Heart right ventricle (tissue), 16 donors: ENCODE results near the gene EHF. TPM values are rescaled to one million over a fixed set of nuclear protein-coding genes. Genes with fewer than 3 reads are reported as not detected.

Experiments
- ATAC-seq, 8 donors: fragments of 200-7000 bp; cut with Tn5 transposase; one replicate each; pipeline ENCODE4 v1.9.1; 2020; ENCODE audit warnings: mild to moderate bottlenecking in 8 of 8, moderate library complexity in 8 of 8, moderate number of reproducible peaks in 1 of 8
- DNase-seq, 2 donors: peaks; one replicate each; pipeline ENCODE4 v3.0.0-alpha.2; 2020
- H3K27ac ChIP-seq, 10 donors: fragments of 200-600 bp; sonication (generic) in 2 of 10; one replicate each; pipeline versions ENCODE4 v1.5.0 to v1.8.0; 2020 to 2022; ENCODE audit warnings: mild to moderate bottlenecking in 3 of 10
- H3K27me3 ChIP-seq, 7 donors: fragments of 200-600 bp; one replicate each; pipeline ENCODE4 v1.8.0; 2021 to 2022; ENCODE audit warnings: mild to moderate bottlenecking in 2 of 7
- H3K36me3 ChIP-seq, 9 donors: fragments of 200-600 bp; sonication (generic) in 1 of 9; one replicate each; pipeline versions ENCODE4 v1.5.0 to v1.8.0; 2020 to 2022; ENCODE audit warnings: mild to moderate bottlenecking in 2 of 9
- H3K4me1 ChIP-seq, 9 donors: fragments of 200-600 bp; sonication (generic) in 1 of 9; one replicate each; pipeline versions ENCODE4 v1.5.0 to v1.8.0; 2020 to 2022; ENCODE audit warnings: mild to moderate bottlenecking in 4 of 9
- H3K4me3 ChIP-seq, 10 donors: fragments of 200-600 bp; sonication (generic) in 2 of 10; one replicate each; pipeline versions ENCODE4 v1.5.0 to v1.8.0; 2020 to 2022; ENCODE audit warnings: mild to moderate bottlenecking in 7 of 10, moderate library complexity in 2 of 10
- H3K9me3 ChIP-seq, 11 donors: fragments of 200-600 bp in 10 of 11; sonication (generic) in 2 of 11; one replicate each; pipeline versions ENCODE4 v1.5.0 to v1.8.0; 2013 to 2022; ENCODE audit warnings: mild to moderate bottlenecking in 2 of 11, control low read depth in 1 of 11, moderate library complexity in 1 of 11
- WGBS, 2 donors: extraction: QIAGEN DNeasy Blood & Tissue Kit; methylation state at CpG; one replicate each; pipeline ENCODE4 v1.1.7; 2013; ENCODE audit warnings: inconsistent platforms in 1 of 2; 5-methylcytosine and 5-hydroxymethylcytosine counted together
- intact Hi-C, 10 donors: fragments of 100-400 bp; cut with DNase I; formaldehyde crosslinking; loops; one replicate each; pipeline versions ENCODE4 v1.11.1 to v1.14.2; 2022
- polyA plus RNA-seq, 2 donors: library from polyadenylated mRNA; stranded (reverse); fragments of 200-250 nt; gene quantifications; one replicate each; pipeline ENCODE4 v1.2.3, GENCODE V29; 2013
- total RNA-seq, 10 donors: library from RNA; stranded (reverse); fragmentation: NEBNext Ultra II Directional in 3 of 10; extraction: Animal tissue kit (Norgen Biotek cat#: 25700) in 3 of 10; gene quantifications; one replicate each; pipeline versions ENCODE4 v1.2.1 to v1.2.4, GENCODE V29; 2021 to 2023
- TF ChIP-seq, protein P1 (sequence below), 9 donors: fragments of 200-600 bp; sonication (generic) in 2 of 9; IDR thresholded peaks; one replicate each; pipeline versions ENCODE4 v1.5.0 to v1.8.0; 2021 to 2022; ENCODE audit warnings: antibody characterized with exemption in 9 of 9, mild to moderate bottlenecking in 5 of 9, moderate library complexity in 1 of 9
- donor health status: Arrhythmogenic right ventricular cardiomyopathy.
- donor health status: ischemic (EF 13 %, LVEDD 7.1; RV severe dilation, severe dysfunction).
- donor health status: healthy with polysubstance abuse.
- donor health status: DM: no; HTN: yes; CAD: no.
- donor health status: DM: no; HTN: no; CAD: no.
- donor health status: ischemic (EF 25% LVEDD 6.9; RV normal size, moderate dysfunction).
- donor health status: ischemic (EF 25% LVEDD 5.7; RV mildly dilated, moderate dysfunction).
- donor health status: healthy.
- donor health status: DM: yes; HTN: yes; CAD: no.
- donor health status: Ischemic cardiomyopathy.
- donor health status: ischemic (EF 35%, LVEDD 5.7; RV mildly dilated, moderate dysfunction).
- donor health status: nonischemic (EF 11% LVEDD 7.7; RV severe dilation, severe dysfunction).
- donor health status: DM: yes; HTN: yes; CAD: no.
- donor health status: PGD.
- donor health status: ischemic (EF 29% LVEDD 5.4; RV normal size, mild dysfunction).
- donor health status: nonischemic (EF 23%, LVEDD 6.1; RV moderate dilation, normal function).

The EHF gene
- total and polyA plus RNA-seq, 12 donors = 0.09 to 3.2 (median 0.81) TPM; not detected in 1

DNA sequence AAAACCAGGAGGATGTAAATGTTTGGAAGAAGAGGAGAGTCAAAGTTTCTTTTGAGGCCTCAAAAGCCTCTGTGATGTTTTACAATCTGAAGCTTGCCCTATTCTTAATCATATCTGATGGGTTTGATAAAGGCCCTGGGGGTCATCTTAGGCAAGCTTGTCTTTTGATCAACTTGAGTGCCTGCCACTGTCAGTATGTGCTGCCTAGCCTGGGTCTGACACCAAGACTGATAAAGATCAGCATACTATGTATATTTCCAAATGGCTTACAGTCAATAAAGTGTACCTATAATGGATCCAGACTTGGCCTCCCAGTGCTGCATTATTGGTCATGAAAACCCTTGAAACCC lies 12.7 kb downstream of the EHF start:
- H3K4me1 ChIP-seq = peaks cover 0 to 14% (median 6%) of the 10 kb centered on the region in 9 donors
- intact Hi-C loops = no loop called here
- ATAC-seq (no peak), DNase-seq (no peak)
- H3K4me3 ChIP-seq = no peak overlapping the region
- no peak overlapping the region for H3K27ac ChIP-seq
- H3K9me3 ChIP-seq = no peaks in the 10 kb centered on the region
- TF ChIP-seq, protein P1, sequence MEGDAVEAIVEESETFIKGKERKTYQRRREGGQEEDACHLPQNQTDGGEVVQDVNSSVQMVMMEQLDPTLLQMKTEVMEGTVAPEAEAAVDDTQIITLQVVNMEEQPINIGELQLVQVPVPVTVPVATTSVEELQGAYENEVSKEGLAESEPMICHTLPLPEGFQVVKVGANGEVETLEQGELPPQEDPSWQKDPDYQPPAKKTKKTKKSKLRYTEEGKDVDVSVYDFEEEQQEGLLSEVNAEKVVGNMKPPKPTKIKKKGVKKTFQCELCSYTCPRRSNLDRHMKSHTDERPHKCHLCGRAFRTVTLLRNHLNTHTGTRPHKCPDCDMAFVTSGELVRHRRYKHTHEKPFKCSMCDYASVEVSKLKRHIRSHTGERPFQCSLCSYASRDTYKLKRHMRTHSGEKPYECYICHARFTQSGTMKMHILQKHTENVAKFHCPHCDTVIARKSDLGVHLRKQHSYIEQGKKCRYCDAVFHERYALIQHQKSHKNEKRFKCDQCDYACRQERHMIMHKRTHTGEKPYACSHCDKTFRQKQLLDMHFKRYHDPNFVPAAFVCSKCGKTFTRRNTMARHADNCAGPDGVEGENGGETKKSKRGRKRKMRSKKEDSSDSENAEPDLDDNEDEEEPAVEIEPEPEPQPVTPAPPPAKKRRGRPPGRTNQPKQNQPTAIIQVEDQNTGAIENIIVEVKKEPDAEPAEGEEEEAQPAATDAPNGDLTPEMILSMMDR (IDR thresholded peaks at IDR 0.05) = no peak
- H3K27me3 ChIP-seq = peaks cover 0 to 4% (median 0%) of the 10 kb centered on the region in 7 donors
- no peaks in the 10 kb centered on the region for H3K36me3 ChIP-seq

DNA sequence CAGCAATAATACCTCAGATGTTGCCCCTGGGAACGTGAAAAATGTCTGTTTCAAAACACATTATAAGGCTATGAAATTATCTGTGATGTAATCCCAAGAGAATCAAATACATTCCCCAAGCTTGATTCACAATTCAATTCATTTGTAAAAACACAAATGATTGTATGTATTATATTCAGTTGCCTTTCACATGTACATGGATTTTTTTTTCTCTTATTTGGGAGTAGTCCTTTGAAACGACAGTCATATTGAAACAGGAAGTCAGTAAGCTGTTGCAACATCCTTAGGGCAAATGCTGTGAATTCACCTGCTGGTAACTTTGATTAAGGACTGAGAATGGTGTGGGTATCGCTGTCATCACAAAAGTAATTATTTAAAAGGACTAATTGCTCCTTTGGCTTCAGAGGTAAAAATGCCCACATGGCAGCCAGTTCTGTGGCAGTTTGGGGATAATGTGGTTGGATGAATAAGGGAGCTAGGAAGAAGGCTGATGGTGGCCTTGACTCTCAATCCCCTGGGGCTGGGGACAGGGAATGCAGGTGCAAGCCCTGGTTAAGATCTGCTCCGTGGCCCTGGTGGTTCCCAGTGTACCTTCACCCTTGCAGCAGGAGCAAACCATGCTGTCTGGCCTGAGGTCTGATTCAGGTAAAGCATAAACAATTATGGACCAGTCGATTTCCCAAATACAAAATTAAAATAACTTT lies 13.2 kb downstream of the EHF start:
- no peak for DNase-seq
- Histone ChIP-seq H3K4me3 (no peak overlapping the region), H3K36me3 (no peaks in the 10 kb centered on the region), H3K9me3 (no peaks in the 10 kb centered on the region), H3K4me1 (peaks cover 0 to 14% (median 6%) of the 10 kb centered on the region in 9 donors), H3K27ac (no peak overlapping the region), H3K27me3 (peaks cover 0 to 6% (median 0%) of the 10 kb centered on the region in 7 donors)
- TF ChIP-seq, protein P1 (IDR thresholded peaks at IDR 0.05) = no peak
- WGBS, 2 donors = 61 to 64% methylated on average over 5 of the region's 5 CpGs
- ATAC-seq = no peak
- intact Hi-C loops = no loop called here

DNA sequence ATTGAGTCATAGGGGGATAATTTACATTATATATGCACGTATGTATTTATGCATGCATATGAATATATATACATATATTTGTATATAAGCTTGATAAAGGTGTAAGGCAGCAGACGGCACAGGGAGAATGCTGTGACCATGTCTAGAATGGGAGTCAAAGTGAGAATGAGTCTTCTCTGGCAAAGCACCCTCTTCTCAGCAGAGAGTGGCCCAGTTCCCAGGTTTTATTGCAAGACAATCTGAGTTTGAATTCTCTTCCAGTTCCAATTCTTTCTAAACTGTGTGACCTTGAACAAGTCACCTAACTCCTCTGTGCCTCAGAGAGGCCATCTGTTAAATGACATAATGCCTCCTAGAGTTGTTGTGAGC lies 13.8 kb downstream of the EHF start:
- WGBS, 2 donors = 78 to 97% methylated on average over 2 of the region's 2 CpGs
- no peak for DNase-seq

DNA sequence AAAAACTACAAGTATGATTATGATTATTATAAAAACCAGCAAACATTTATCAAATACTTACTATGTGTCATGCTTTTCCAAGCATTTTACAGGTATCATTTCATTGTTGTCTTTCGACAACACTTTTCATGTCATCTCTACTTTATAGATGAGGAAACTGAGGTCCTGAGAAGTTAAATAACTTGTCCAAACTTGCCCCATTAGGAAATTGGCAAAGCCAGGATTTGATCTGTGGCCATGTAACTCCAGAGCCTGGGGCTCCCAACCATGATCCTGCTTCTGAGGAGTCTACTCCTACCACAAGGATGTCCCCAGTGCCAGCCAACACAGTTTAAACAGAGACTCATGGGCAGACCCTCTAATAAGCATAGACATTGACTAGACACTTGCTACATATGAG lies 15.2 kb downstream of the EHF start:
- peaks cover 0 to 14% (median 6%) of the 10 kb centered on the region in 9 donors for H3K4me1 ChIP-seq
- H3K4me3 ChIP-seq = no peak overlapping the region
- 91 to 92% methylated on average over 1 of the region's 1 CpG for WGBS, 2 donors
- intact Hi-C loops = no loop called here
- DNase-seq = no peak
- no peaks in the 10 kb centered on the region for H3K36me3 ChIP-seq
- no peaks in the 10 kb centered on the region for H3K9me3 ChIP-seq
- peaks cover 0 to 6% (median 0%) of the 10 kb centered on the region in 7 donors for H3K27me3 ChIP-seq
- TF ChIP-seq, protein P1 (IDR thresholded peaks at IDR 0.05) = no peak
- no peak for ATAC-seq
- H3K27ac ChIP-seq = no peak overlapping the region

More for the DNA sequence above, 13.8 kb downstream of the EHF start:
- no peak for ATAC-seq
- H3K4me3 ChIP-seq = no peak overlapping the region
- H3K9me3 ChIP-seq = no peaks in the 10 kb centered on the region
- TF ChIP-seq, protein P1 (IDR thresholded peaks at IDR 0.05) = no peak
- peaks cover 0 to 6% (median 0%) of the 10 kb centered on the region in 7 donors for H3K27me3 ChIP-seq
- intact Hi-C loops = no loop called here
- no peaks in the 10 kb centered on the region for H3K36me3 ChIP-seq
- H3K4me1 ChIP-seq = peaks cover 0 to 14% (median 6%) of the 10 kb centered on the region in 9 donors
- H3K27ac ChIP-seq = no peak overlapping the region
